GM19239 (cell line): ENCODE results near the gene WDR72.
"Not testable (repeated sequence)": the region's sequence is repeated elsewhere in the genome, so short reads cannot be mapped to it uniquely, and the experiment has no call there.

Experiments
- DNase-seq: peaks from one replicate; pipeline ENCODE4 v3.0.0; 2011; ENCODE audit warnings: low spot score; ENCODE audit not compliant: insufficient read length
- FAIRE-seq: peaks from 2 replicates; lab custom pipeline; 2011; peaks lifted over from hg19 to GRCh38; lab: Jason Lieb, UNC

Gene WDR72

GRCh38 chr15:53759411-53759931 lies at the start of gene WDR72:
Gene WDR72, minus strand, starts transcription at chr15:53759663. Its CDS starts 26,514 bp downstream, at chr15:53733149.
- DNase-seq = no peak
- no peak for FAIRE-seq

GRCh38 chr15:53808058-53808706 lies 48.7 kb upstream of the WDR72 start:
- FAIRE-seq (no peak), DNase-seq (no peak)

- DNase-seq = no peak
- FAIRE-seq = no peak
Measured at GRCh38 chr15:53807501-53807900, 48.0 kb upstream of the WDR72 start.

GRCh38 chr15:53802672-53803071 lies 43.2 kb upstream of the WDR72 start:
- FAIRE-seq (no peak), DNase-seq (no peak)

- DNase-seq (no peak), FAIRE-seq (no peak)
Measured at GRCh38 chr15:53791581-53791980, 32.1 kb upstream of the WDR72 start.

- DNase-seq (no peak), FAIRE-seq (no peak)
Measured at GRCh38 chr15:53789654-53790375, 30.4 kb upstream of the WDR72 start.

GRCh38 chr15:53786401-53786800 lies 26.9 kb upstream of the WDR72 start:
- no peak for FAIRE-seq
- DNase-seq = no peak

- not testable (repeated sequence) for FAIRE-seq, DNase-seq
Measured at GRCh38 chr15:53785241-53785640, 25.8 kb upstream of the WDR72 start.

- DNase-seq = no peak
- no peak for FAIRE-seq
Measured at GRCh38 chr15:53762916-53763315, 3.5 kb upstream of the WDR72 start.

GRCh38 chr15:53758412-53758811 lies 1.1 kb downstream of the WDR72 start:
- DNase-seq (no peak), FAIRE-seq (no peak)

GRCh38 chr15:53757906-53758305 lies 1.6 kb downstream of the WDR72 start:
- DNase-seq (no peak), FAIRE-seq (no peak)

- no peak for DNase-seq
Measured at GRCh38 chr15:53753813-53754212, 5.7 kb downstream of the WDR72 start.

GRCh38 chr15:53752406-53752805 lies 7.1 kb downstream of the WDR72 start:
- FAIRE-seq (no peak), DNase-seq (no peak)

More at GRCh38 chr15:53753813-53754212, 5.7 kb downstream of the WDR72 start:
- FAIRE-seq = no peak

GRCh38 chr15:53747501-53748068 lies 11.9 kb downstream of the WDR72 start:
- DNase-seq = no peak
- no peak for FAIRE-seq

GRCh38 chr15:53746101-53746500 lies 13.4 kb downstream of the WDR72 start:
- DNase-seq (no peak), FAIRE-seq (no peak)

GRCh38 chr15:53739651-53740050 lies 19.8 kb downstream of the WDR72 start:
- FAIRE-seq = no peak
- no peak for DNase-seq

GRCh38 chr15:53739187-53739586 lies 20.3 kb downstream of the WDR72 start:
- FAIRE-seq (no peak), DNase-seq (no peak)

- no peak for FAIRE-seq
Measured at GRCh38 chr15:53721334-53722087, 38.0 kb downstream of the WDR72 start.

GRCh38 chr15:53716909-53717876 lies 42.3 kb downstream of the WDR72 start:
- FAIRE-seq (no peak), DNase-seq (no peak)

More at GRCh38 chr15:53721334-53722087, 38.0 kb downstream of the WDR72 start:
- no peak for DNase-seq
